CMK (cell line): Measurements from ENCODE around the gene GNAS-AS1.

Experiments
- DNase-seq: peaks from one replicate; pipeline ENCODE4 v3.0.0-alpha.2; 2010; ENCODE audit warnings: low read depth

The GNAS-AS1 gene

GRCh38 chr20:58778760-58779159 lies 71.9 kb downstream of the GNAS-AS1 start:
- DNase-seq, result no peak

GRCh38 chr20:58777657-58778056 lies 73.0 kb downstream of the GNAS-AS1 start:
- DNase-seq, result no peak

- DNase-seq, result no peak
Measured at GRCh38 chr20:58776109-58776508, 74.6 kb downstream of the GNAS-AS1 start.

GRCh38 chr20:58775371-58775770 lies 75.3 kb downstream of the GNAS-AS1 start:
- no peak for DNase-seq

GRCh38 chr20:58774667-58775263 lies 75.9 kb downstream of the GNAS-AS1 start:
- no peak for DNase-seq

DNA sequence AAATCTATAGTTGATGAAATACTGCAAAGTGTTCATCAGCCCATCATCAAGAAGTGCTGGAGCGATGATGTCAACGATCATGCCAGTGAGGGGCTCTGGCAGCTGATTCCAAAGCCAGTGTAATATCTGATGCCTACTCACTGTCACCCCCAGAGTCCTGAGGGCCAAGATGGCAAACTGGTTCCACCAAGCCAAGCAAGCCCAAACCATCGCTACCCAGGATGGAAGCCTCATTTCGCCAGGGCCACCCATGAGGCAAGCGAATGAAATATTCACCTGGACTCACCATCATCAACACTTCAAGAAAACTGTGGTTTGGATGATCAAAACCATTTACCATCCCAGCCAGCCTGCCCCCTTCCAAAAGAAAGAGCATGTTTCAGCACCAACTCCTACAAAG lies 76.5 kb downstream of the GNAS-AS1 start:
- DNase-seq, result no peak

- DNase-seq, result no peak
Measured at GRCh38 chr20:58772786-58773185, 77.9 kb downstream of the GNAS-AS1 start.
